Measurements from ENCODE around the gene SDHAF1. TPM values are rescaled to one million over a fixed set of nuclear protein-coding genes. Genes with fewer than 3 reads are reported as not detected.

The SDHAF1 gene
- total RNA-seq, 1 donor from 2014 or later = 17.7 TPM

DNA sequence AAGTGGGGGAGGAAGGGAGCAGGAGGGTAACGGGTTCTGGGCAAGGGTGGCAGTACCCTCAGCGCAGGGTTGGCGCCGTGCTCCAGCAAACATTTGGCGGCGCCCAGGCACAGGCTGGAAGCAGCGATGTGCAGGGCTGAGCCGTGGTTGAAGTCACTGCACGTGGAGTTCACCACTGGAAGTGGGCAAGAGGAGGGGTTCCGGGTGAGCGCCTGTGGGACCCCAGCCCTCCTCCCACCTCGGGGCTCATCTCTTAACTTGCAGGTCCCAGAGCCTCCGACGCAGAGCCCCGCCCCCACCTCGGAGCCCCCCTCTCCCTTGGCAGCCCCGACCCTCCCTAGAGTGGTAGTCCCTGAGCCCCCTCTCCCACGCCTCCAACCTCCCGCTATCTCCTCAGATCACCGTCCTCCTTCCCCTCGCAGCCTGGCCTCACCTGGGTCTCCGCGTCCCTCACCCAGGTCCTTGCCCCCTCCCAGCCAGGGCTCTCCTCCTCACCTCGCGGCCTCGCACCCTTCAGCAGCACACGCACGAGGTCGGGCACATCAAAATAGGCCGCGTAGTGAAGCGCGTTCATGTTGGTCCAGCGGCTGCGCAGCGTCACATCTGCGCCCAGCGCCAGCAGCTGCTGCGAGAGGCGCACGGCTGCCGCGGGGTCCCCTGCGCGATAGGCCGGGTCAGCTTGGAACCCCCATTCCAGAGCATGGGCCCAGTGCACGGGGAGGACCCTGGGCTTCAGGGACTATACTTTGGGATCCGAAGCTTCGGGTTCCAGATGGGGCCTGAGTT is 31.3 kb downstream of the SDHAF1 start:
- no peak overlapping the region for H3K27ac Mint-ChIP-seq (ENCODE audit: unreplicated experiment)
- peaks cover under 1% of the 10 kb centered on the region for H3K4me1 Mint-ChIP-seq (ENCODE audit: low read depth, unreplicated experiment)
- no peaks in the 10 kb centered on the region for H3K9me3 Mint-ChIP-seq (ENCODE audit: unreplicated experiment)
- peaks cover 13% of the 10 kb centered on the region for H3K27me3 Mint-ChIP-seq (ENCODE audit: unreplicated experiment)
- no peak for DNase-seq
- TF ChIP-seq, protein P1, sequence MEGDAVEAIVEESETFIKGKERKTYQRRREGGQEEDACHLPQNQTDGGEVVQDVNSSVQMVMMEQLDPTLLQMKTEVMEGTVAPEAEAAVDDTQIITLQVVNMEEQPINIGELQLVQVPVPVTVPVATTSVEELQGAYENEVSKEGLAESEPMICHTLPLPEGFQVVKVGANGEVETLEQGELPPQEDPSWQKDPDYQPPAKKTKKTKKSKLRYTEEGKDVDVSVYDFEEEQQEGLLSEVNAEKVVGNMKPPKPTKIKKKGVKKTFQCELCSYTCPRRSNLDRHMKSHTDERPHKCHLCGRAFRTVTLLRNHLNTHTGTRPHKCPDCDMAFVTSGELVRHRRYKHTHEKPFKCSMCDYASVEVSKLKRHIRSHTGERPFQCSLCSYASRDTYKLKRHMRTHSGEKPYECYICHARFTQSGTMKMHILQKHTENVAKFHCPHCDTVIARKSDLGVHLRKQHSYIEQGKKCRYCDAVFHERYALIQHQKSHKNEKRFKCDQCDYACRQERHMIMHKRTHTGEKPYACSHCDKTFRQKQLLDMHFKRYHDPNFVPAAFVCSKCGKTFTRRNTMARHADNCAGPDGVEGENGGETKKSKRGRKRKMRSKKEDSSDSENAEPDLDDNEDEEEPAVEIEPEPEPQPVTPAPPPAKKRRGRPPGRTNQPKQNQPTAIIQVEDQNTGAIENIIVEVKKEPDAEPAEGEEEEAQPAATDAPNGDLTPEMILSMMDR (IDR thresholded peaks at IDR 0.05; ENCODE audit: partially characterized antibody, unreplicated experiment) = no peak
- no peak overlapping the region for H3K4me3 Mint-ChIP-seq (ENCODE audit: unreplicated experiment)
- H3K36me3 Mint-ChIP-seq (ENCODE audit: unreplicated experiment) = peaks cover 7% of the 10 kb centered on the region

DNA sequence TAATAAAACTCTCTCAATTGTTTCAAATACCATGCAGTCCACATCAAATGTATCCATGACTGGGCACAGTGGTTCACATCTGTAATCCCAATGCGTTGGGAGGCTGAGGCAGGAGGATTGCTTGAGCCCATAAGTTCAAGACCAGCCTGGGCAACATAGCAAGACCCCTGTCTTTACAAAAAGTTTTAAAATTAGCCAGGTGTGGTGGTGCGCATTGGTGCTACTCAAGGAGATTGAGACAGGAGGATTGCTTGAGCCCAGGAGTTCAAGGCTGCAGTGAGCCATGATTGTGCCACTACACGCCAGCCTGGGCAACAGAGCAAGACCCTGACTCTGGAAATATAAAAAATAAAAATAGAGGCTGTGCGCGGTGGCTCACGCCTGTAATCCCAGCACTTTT is 32.7 kb downstream of the SDHAF1 start:
- H3K4me3 Mint-ChIP-seq (ENCODE audit: unreplicated experiment) = no peak overlapping the region
- peaks cover 7% of the 10 kb centered on the region for H3K36me3 Mint-ChIP-seq (ENCODE audit: unreplicated experiment)
- TF ChIP-seq, protein P1 (IDR thresholded peaks at IDR 0.05; ENCODE audit: partially characterized antibody, unreplicated experiment) = no peak
- DNase-seq = no peak
- H3K27ac Mint-ChIP-seq (ENCODE audit: unreplicated experiment) = no peak overlapping the region
- H3K27me3 Mint-ChIP-seq (ENCODE audit: unreplicated experiment) = peaks cover 14% of the 10 kb centered on the region
- no peaks in the 10 kb centered on the region for H3K9me3 Mint-ChIP-seq (ENCODE audit: unreplicated experiment)
- H3K4me1 Mint-ChIP-seq (ENCODE audit: low read depth, unreplicated experiment) = peaks cover 3% of the 10 kb centered on the region

DNA sequence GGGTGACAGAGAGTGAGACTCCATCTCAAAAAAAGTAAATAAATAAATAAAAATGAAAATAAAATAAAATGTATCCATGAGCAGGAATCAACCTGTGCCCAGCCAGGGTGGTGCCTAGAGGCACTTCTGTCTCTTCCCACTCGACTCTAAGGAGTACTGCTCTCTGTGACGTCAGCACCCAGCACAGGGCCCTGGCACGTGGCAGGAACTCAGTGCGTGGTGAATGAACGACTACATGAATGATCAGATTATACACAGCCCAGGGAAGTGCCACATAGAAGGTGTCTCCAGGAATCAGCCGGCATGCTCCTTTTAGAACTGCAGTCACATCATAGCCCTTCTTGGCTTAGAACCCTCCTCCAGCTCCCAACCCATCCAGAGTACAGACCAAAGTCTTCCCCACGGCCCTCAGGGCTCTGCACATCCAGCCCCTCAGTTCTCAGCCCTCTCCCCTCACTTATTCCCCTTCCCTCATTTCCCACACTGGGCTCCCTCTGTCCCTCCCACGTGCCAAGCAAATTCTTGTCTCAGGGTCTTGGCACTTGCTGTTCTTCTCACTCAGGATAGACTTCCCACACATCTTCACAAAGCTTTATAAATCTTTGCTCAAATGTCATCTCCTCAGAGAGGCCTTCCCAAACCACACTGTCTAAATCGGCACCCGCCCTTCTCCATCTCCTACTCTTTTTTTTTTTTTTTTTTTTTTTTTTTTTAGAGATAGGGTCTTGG is 33.5 kb downstream of the SDHAF1 start:
- H3K27ac Mint-ChIP-seq (ENCODE audit: unreplicated experiment) = no peak overlapping the region
- peaks cover 4% of the 10 kb centered on the region for H3K36me3 Mint-ChIP-seq (ENCODE audit: unreplicated experiment)
- H3K4me3 Mint-ChIP-seq (ENCODE audit: unreplicated experiment) = no peak overlapping the region
- TF ChIP-seq, protein P1 (IDR thresholded peaks at IDR 0.05; ENCODE audit: partially characterized antibody, unreplicated experiment) = no peak
- peaks cover 3% of the 10 kb centered on the region for H3K4me1 Mint-ChIP-seq (ENCODE audit: low read depth, unreplicated experiment)
- DNase-seq = no peak
- H3K9me3 Mint-ChIP-seq (ENCODE audit: unreplicated experiment) = peaks cover 2% of the 10 kb centered on the region
- peaks cover 11% of the 10 kb centered on the region for H3K27me3 Mint-ChIP-seq (ENCODE audit: unreplicated experiment)

DNA sequence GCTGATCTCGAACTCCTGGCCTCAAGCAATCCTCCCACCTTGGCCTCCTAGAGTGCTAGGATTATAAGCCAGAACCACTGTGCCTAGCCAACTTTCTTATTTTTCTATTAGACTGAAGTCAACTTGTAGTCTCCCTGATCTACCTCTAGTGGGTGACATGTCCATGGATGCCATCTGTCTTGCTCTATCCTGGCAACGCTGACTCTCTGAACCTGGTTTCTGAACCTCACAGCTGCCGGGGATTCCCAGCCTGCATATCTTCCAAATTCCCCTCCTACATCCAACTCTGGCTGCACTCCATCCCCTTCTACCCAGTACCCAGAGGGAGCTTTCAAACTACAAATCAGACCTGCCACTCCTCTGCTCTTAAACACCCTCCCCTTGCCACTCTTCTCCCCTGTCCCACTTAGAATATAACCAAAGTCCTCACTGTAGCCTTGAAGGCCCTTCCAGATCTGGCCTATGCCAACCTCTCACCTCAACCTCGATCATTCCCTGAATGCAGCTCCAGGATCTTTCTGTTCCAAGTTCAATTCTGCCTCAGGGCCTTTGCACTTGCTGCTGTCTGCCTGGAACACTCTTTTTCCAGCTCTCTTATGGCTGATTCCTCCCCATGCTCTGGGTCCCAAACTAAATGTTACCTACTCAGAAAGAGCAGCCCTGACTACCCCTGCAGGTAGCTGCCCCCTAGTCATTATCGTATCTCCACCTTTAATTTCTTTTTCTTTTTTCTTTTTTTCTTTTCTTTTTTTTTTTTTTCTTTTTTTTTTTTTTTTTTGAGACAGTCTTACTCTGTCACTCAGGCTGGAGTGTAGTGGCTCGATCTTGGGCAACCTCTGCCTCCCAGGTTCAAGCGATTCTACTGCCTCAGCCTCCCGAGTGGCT is 35.5 kb downstream of the SDHAF1 start:
- peak overlapping the region; percentile 14 for H3K4me3 Mint-ChIP-seq (ENCODE audit: unreplicated experiment)
- DNase-seq = no peak
- H3K27ac Mint-ChIP-seq (ENCODE audit: unreplicated experiment) = no peak overlapping the region
- peaks cover 3% of the 10 kb centered on the region for H3K4me1 Mint-ChIP-seq (ENCODE audit: low read depth, unreplicated experiment)
- TF ChIP-seq, protein P1 (IDR thresholded peaks at IDR 0.05; ENCODE audit: partially characterized antibody, unreplicated experiment) = no peak
- no peaks in the 10 kb centered on the region for H3K36me3 Mint-ChIP-seq (ENCODE audit: unreplicated experiment)
- H3K27me3 Mint-ChIP-seq (ENCODE audit: unreplicated experiment) = peaks cover 12% of the 10 kb centered on the region
- H3K9me3 Mint-ChIP-seq (ENCODE audit: unreplicated experiment) = peaks cover 5% of the 10 kb centered on the region

Data from glutamatergic neuron (in vitro differentiated cells).